Measurements from ENCODE around the gene PNMA6E.

Gene PNMA6E

GRCh38 chrX:153349952-153350351 lies 51.2 kb downstream of the PNMA6E start:
- no peak for DNase-seq (ENCODE audit: low read depth)

DNA sequence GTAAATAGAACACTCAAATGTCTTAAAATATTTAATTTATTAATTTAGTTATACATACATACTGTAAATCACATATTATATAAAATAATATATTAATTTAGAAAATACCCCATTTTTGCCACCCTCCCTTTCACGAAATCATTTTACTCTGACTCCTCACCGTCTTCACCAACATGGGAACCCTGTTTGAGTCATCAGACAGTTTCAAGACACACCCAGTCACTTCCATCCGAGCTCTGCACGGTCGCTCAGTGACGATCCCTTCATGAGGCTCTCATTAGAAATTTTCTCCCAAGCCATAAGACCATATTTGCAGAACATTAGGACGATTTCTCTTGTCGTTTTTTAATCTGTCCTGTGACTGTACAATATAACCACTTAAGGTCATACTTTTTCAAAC lies 52.7 kb downstream of the PNMA6E start:
- DNase-seq (ENCODE audit: low read depth), result no peak

GRCh38 chrX:153347530-153347929 lies 53.6 kb downstream of the PNMA6E start:
- DNase-seq (ENCODE audit: low read depth), result no peak

Measured in non-pigmented ciliary epithelial cell (primary cell).